ENCODE results near the gene PLXNB3.

PLXNB3 gene
- total RNA-seq: 0 to 0.39 (median 0) reads per million in 3 donors

DNA sequence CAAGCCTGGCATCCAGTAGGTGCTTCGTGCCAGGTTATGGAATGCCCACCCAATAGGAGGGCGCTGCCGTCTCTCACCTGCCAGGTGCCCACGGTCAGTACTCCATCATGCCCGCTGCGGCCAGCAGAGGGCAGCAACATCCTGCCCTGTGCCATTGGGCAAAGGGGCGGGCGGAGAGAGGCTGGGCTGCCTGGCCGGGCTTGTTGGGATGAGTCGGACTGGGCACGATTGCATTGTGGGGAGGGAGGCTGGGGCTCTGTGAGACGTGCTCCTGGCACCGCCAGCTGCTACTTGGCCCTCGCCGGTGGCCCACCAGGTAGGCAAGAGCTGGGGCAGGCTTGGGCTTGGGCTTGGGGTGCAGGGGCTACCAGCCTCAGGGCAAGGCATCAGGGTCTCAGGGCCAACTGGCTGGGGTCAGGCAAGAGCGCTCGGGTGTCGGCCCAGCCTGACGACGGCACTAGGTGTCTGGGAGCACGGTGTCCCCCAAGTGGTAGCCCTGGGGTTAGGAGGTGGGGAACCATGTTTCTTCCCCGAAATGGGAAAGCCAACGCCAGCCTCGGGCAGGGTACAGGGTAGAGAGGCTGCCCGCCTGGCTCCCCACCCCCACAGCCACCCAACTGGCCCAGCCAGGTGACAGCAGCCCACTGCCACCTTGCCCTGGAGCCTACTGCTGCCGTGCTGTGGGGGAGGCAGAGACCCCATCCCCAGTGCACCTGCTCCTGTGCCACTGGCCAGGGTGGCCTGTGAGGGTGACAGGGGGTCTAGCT, at the start of gene PLXNB3:
Gene PLXNB3 (plus strand): TSS at position 261 of the 767 bp plus-strand sequence. CDS start 1,287 bp downstream, outside the sequence.
- H3K4me1 ChIP-seq (ENCODE audit: control insufficient read depth, insufficient read depth, low read length, poor library complexity, severe bottlenecking): no peaks in the 10 kb centered on the region
- no peaks in the 10 kb centered on the region for H3K36me3 ChIP-seq (ENCODE audit: control insufficient read depth, insufficient read depth, low read length)
- peak; percentile 51 to 64 (median 56) for DNase-seq
- no peak within 1 kb of the TSS for H3K27ac ChIP-seq (ENCODE audit: insufficient read depth, low read length, poor library complexity, severe bottlenecking)
- no peak within 1 kb of the TSS for H3K4me3 ChIP-seq (ENCODE audit: insufficient read depth, low read depth, low read length, poor library complexity, severe bottlenecking)
- H3K27me3 ChIP-seq (replicated peaks; ENCODE audit: control insufficient read depth, insufficient read depth, low read length, poor library complexity, severe bottlenecking): no peaks in the 10 kb centered on the region
- no peaks in the 10 kb centered on the region for H3K9me3 ChIP-seq (ENCODE audit: control insufficient read depth, low read length)

DNA sequence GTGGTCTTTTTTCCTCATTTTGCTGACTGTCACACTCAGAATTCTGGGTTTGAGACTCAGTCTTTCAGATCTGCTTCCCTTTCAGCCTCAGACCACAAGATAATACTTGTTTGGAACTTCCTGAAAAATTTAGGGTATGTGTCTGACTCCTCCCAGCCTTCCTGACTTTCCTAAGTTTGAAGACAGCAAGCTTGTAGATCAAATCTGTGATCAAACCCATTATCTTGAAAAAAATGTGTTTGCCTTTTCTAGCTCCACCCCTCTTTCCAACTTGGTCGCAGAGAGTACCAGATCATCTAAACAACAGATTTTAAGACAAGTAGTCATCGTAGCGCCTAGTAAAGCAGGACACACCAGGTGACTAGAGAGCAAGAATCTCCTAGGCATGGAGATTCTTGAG, 49.8 kb upstream of the PLXNB3 start:
- Histone ChIP-seq H3K4me3 (ENCODE audit: insufficient read depth, low read depth, low read length, poor library complexity, severe bottlenecking) (no peak overlapping the region), H3K9me3 (ENCODE audit: control insufficient read depth, low read length) (no peaks in the 10 kb centered on the region), H3K27ac (ENCODE audit: insufficient read depth, low read length, poor library complexity, severe bottlenecking) (no peak overlapping the region), H3K4me1 (ENCODE audit: control insufficient read depth, insufficient read depth, low read length, poor library complexity, severe bottlenecking) (no peaks in the 10 kb centered on the region), H3K27me3 (replicated peaks; ENCODE audit: control insufficient read depth, insufficient read depth, low read length, poor library complexity, severe bottlenecking) (no peaks in the 10 kb centered on the region), H3K36me3 (ENCODE audit: control insufficient read depth, insufficient read depth, low read length) (peaks cover 27% of the 10 kb centered on the region)
- DNase-seq: no peak

DNA sequence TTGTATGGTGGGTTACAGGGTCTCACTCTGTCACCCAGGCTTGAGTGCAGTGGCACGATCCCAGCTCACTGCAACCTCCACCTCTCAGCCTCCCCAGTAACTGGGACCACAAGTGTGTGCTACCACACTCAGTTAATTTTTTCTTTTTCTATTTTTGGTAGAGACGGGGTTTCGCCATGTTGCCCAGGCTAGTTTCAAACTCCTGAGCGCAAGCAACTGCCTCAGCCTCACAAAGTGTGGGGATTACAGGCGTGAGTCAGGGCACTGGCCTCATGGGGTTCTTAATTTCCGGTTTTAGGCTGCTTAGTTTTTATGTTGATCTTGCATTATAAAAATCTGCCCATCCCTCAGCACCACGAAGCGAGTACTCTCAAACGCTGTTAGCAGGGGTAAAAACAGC, 46.6 kb upstream of the PLXNB3 start:
- DNase-seq: no peak
- H3K9me3 ChIP-seq (ENCODE audit: control insufficient read depth, low read length): no peaks in the 10 kb centered on the region
- H3K4me1 ChIP-seq (ENCODE audit: control insufficient read depth, insufficient read depth, low read length, poor library complexity, severe bottlenecking): peaks cover 2% of the 10 kb centered on the region
- H3K36me3 ChIP-seq (ENCODE audit: control insufficient read depth, insufficient read depth, low read length): peaks cover 34% of the 10 kb centered on the region
- no peaks in the 10 kb centered on the region for H3K27me3 ChIP-seq (replicated peaks; ENCODE audit: control insufficient read depth, insufficient read depth, low read length, poor library complexity, severe bottlenecking)
- H3K4me3 ChIP-seq (ENCODE audit: insufficient read depth, low read depth, low read length, poor library complexity, severe bottlenecking): no peak overlapping the region
- H3K27ac ChIP-seq (ENCODE audit: insufficient read depth, low read length, poor library complexity, severe bottlenecking): no peak overlapping the region

DNA sequence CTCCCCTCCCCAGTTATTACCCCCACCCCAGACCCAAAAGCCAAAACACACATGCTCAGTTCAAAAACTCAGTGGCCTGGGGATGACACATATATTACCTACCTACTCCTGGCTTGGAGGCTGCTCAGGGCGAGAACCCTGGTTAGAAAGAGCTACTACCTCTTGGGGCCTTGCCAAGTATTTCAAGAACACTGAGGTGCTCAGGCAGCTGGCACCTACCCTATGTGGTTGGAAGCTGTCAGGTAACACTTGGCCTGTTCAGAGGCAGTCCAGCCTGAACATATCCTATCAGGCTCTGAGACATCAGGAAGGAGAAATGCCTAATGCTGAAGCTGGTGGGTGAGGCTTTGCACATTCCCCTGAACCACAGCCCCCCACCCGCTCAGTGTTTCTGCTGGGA, 44.8 kb upstream of the PLXNB3 start:
- no peak for DNase-seq
- H3K27ac ChIP-seq (ENCODE audit: insufficient read depth, low read length, poor library complexity, severe bottlenecking): no peak overlapping the region
- peaks cover 33% of the 10 kb centered on the region for H3K36me3 ChIP-seq (ENCODE audit: control insufficient read depth, insufficient read depth, low read length)
- H3K4me3 ChIP-seq (ENCODE audit: insufficient read depth, low read depth, low read length, poor library complexity, severe bottlenecking): no peak overlapping the region
- no peaks in the 10 kb centered on the region for H3K9me3 ChIP-seq (ENCODE audit: control insufficient read depth, low read length)
- H3K4me1 ChIP-seq (ENCODE audit: control insufficient read depth, insufficient read depth, low read length, poor library complexity, severe bottlenecking): peaks cover 3% of the 10 kb centered on the region
- H3K27me3 ChIP-seq (replicated peaks; ENCODE audit: control insufficient read depth, insufficient read depth, low read length, poor library complexity, severe bottlenecking): no peaks in the 10 kb centered on the region

DNA sequence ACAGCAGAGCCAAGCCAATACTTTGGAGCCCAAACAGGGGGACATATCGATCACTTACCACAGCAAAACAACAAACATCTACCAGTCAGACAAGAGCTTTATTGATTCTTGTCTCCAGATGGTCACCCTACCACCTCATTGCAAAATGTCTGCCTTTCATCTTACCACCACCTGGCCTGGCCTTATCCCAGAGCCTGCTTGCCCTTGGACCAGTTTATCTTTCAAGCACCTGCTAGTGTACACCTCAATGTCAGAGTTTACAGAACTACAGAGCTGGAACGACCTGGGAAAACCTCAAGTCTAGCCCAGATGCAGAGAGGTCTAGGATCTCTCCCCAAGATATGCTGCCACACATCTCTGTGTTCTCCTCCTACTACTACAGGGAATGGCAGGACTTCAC, 44.3 kb upstream of the PLXNB3 start:
- peaks cover 3% of the 10 kb centered on the region for H3K4me1 ChIP-seq (ENCODE audit: control insufficient read depth, insufficient read depth, low read length, poor library complexity, severe bottlenecking)
- no peaks in the 10 kb centered on the region for H3K9me3 ChIP-seq (ENCODE audit: control insufficient read depth, low read length)
- H3K27me3 ChIP-seq (replicated peaks; ENCODE audit: control insufficient read depth, insufficient read depth, low read length, poor library complexity, severe bottlenecking): no peaks in the 10 kb centered on the region
- no peak for DNase-seq
- H3K36me3 ChIP-seq (ENCODE audit: control insufficient read depth, insufficient read depth, low read length): peaks cover 28% of the 10 kb centered on the region
- H3K4me3 ChIP-seq (ENCODE audit: insufficient read depth, low read depth, low read length, poor library complexity, severe bottlenecking): no peak overlapping the region
- no peak overlapping the region for H3K27ac ChIP-seq (ENCODE audit: insufficient read depth, low read length, poor library complexity, severe bottlenecking)

DNA sequence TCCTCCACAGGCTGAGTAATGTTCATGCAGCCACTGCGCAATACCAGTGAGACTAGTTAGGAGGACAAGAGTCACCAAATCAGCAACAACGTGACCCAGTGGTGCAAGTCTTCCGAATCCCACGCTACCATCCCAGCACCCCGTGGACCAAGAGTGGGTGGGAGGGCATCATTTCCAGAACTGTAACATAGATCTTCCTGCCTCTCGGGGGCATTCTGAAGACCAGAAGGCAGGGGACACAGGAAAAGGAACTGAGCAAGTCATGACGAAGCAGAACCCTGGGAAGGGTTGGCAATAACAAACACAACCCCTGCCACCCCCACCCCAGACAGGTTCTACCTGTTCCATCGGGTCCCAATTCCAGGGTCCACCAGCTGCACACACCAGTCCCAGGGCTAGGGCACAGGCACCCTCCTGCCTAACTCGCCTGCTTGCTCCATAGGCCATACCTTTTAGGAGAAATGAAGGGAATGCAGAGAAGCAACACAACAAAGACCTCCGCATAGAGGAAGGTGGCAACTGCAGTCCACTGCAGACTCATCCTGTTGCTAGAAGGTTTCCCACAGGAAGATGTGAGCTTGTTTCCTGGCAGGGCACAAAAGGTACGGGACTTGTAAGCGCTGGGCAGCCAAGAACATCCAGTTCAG, 41.2 kb upstream of the PLXNB3 start:
- Histone ChIP-seq H3K9me3 (ENCODE audit: control insufficient read depth, low read length) (no peaks in the 10 kb centered on the region), H3K27me3 (replicated peaks; ENCODE audit: control insufficient read depth, insufficient read depth, low read length, poor library complexity, severe bottlenecking) (no peaks in the 10 kb centered on the region), H3K27ac (ENCODE audit: insufficient read depth, low read length, poor library complexity, severe bottlenecking) (peak overlapping the region; percentile 73), H3K36me3 (ENCODE audit: control insufficient read depth, insufficient read depth, low read length) (peaks cover 19% of the 10 kb centered on the region), H3K4me3 (ENCODE audit: insufficient read depth, low read depth, low read length, poor library complexity, severe bottlenecking) (peak overlapping the region; percentile 56), H3K4me1 (ENCODE audit: control insufficient read depth, insufficient read depth, low read length, poor library complexity, severe bottlenecking) (peaks cover 26% of the 10 kb centered on the region)
- no peak for DNase-seq

DNA sequence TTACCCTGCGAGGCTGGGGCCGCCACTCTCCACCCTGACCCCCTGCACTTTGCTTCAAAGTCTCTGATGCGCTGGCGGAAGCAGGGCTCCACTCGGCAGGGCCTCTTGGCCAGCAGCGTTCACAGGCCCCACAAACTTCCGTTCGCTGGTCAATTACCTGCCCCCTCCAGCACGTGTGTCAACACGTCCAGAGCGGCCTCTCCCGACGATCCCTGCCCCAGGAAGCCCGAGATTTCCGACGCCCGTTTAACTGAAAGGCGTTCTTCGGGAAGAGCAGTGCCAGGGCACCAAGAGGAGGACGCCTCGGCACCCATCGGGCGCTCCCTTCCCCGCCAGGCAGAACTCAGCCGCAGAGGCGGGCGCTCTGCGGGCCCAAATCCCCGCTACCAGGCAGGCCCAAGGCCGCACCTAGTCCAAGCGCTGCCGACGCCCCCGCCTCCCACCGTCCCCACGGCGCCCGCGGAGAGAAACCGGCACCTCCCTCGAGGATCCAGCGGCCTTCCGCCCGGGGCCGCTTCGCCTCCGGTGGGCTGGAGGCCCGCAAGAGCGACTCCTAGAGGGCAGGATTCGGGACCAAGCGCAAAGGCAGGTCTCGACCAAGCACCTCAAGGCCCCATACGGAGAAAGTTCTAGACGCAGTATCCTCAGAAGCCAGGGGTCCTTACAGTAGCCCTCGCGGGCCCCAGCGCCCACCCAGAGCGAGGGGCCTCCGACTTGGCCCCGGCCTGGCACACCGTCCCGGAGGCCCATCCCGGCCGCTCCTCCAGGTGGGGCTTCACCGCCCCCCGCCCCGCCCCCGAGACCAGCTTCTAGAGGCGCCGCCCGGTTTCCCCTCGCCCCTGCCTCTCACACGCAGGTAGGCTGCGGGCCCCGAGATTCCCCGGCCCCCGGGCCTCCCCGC, 40.4 kb upstream of the PLXNB3 start:
- Histone ChIP-seq H3K4me1 (ENCODE audit: control insufficient read depth, insufficient read depth, low read length, poor library complexity, severe bottlenecking) (peaks cover 26% of the 10 kb centered on the region), H3K27me3 (replicated peaks; ENCODE audit: control insufficient read depth, insufficient read depth, low read length, poor library complexity, severe bottlenecking) (no peaks in the 10 kb centered on the region), H3K27ac (ENCODE audit: insufficient read depth, low read length, poor library complexity, severe bottlenecking) (peak overlapping the region; percentile 73), H3K36me3 (ENCODE audit: control insufficient read depth, insufficient read depth, low read length) (peaks cover 19% of the 10 kb centered on the region), H3K9me3 (ENCODE audit: control insufficient read depth, low read length) (no peaks in the 10 kb centered on the region), H3K4me3 (ENCODE audit: insufficient read depth, low read depth, low read length, poor library complexity, severe bottlenecking) (peak overlapping the region; percentile 56)
- peak; percentile 21 to 44 (median 41) for DNase-seq

DNA sequence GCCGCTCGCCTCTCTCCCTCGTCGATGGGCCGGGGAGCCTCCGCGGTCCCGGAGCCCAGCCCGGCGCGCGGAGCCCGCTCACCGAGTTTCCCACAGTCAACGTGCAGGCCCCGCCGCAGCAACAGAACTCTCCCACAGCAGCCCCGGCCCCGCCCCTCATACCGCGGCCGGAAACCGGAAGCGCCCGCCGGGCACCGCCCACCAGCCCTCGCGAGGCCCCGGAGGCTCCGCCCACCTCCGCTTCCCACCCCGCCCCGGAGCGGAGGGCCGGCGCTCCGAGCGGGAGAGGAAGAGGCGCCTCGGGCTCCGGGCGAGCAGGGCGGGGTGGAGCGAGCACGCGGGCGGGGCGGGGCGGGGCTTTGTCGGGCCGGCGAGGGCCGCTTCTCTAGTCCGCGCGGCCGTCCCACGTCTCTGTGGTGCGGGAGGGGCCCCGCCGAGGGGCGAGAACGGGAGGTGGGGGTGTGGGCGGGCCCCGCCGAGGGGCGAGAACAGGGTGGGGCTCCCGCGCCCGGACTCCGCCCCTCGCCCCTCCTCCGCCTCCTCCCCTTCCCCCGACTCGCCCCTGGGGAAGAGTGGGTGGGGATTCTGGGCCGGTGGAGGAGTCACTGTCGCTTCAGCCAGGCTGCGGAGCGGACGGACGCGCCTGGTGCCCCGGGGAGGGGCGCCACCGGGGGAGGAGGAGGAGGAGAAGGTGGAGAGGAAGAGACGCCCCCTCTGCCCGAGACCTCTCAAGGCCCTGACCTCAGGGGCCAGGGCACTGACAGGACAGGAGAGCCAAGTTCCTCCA, 39.6 kb upstream of the PLXNB3 start, which contains the start of the genes ABCD1 and BCAP31:
Gene ABCD1 (plus strand): TSS at position 605 of the 787 bp plus-strand sequence. CDS start 411 bp downstream, outside the sequence.
Gene BCAP31 (minus strand): TSS at position 136 of the 787 bp plus-strand sequence. CDS start 1,143 bp downstream, outside the sequence.
- Histone ChIP-seq H3K27me3 (replicated peaks; ENCODE audit: control insufficient read depth, insufficient read depth, low read length, poor library complexity, severe bottlenecking) (no peaks in the 10 kb centered on the region), H3K4me3 (ENCODE audit: insufficient read depth, low read depth, low read length, poor library complexity, severe bottlenecking) (peak within 1 kb of the TSS; percentile 56), H3K27ac (ENCODE audit: insufficient read depth, low read length, poor library complexity, severe bottlenecking) (peak within 1 kb of the TSS; percentile 73), H3K4me1 (ENCODE audit: control insufficient read depth, insufficient read depth, low read length, poor library complexity, severe bottlenecking) (peaks cover 26% of the 10 kb centered on the region), H3K9me3 (ENCODE audit: control insufficient read depth, low read length) (no peaks in the 10 kb centered on the region), H3K36me3 (ENCODE audit: control insufficient read depth, insufficient read depth, low read length) (peaks cover 13% of the 10 kb centered on the region)
- DNase-seq: peak; percentile 81 to 86 (median 83)

Measured in effector memory CD4-positive, alpha-beta T cell (primary cell).